Measurements from ENCODE around the gene CRYL1.

DNA sequence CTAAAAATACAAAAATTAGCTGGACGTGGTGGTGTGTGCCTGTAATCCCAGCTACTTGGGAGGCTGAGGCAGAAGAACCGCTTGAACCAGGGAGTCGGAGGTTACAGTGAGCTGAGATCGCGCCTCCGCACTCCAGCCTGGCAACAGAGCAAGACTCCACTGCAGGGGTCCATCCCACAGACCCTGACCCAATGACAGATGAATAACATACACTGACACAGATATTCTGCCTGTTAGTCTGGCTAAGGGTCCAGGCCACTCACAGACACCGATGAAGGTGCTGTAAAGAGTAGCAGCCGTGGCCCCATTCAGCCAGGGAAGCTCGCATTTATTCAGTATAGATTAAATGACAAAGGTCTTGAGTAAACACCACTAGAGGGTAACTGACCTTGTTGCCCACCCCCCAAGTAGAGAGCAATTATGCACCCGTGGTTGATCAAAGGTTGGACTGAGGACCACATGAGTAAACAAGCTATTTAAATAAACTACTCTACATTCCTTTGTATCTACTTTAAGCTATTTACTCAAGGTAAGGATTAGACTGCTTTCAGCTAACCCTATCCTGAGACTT lies 8.5 kb upstream of the CRYL1 start:
- TF ChIP-seq, protein P1, sequence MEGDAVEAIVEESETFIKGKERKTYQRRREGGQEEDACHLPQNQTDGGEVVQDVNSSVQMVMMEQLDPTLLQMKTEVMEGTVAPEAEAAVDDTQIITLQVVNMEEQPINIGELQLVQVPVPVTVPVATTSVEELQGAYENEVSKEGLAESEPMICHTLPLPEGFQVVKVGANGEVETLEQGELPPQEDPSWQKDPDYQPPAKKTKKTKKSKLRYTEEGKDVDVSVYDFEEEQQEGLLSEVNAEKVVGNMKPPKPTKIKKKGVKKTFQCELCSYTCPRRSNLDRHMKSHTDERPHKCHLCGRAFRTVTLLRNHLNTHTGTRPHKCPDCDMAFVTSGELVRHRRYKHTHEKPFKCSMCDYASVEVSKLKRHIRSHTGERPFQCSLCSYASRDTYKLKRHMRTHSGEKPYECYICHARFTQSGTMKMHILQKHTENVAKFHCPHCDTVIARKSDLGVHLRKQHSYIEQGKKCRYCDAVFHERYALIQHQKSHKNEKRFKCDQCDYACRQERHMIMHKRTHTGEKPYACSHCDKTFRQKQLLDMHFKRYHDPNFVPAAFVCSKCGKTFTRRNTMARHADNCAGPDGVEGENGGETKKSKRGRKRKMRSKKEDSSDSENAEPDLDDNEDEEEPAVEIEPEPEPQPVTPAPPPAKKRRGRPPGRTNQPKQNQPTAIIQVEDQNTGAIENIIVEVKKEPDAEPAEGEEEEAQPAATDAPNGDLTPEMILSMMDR (IDR thresholded peaks at IDR 0.05) = no peak
- TF ChIP-seq EZH2 (IDR thresholded peaks at IDR 0.05) (no peak), EZH2phosphoT487 (IDR thresholded peaks at IDR 0.05) (no peak)

All from neural progenitor cell (in vitro differentiated cells).